ENCODE data around the gene ZBTB8A. TPM values are rescaled to one million over a fixed set of nuclear protein-coding genes. Genes with fewer than 3 reads are reported as not detected.

Gene ZBTB8A
- total RNA-seq, 4 donors from 2014 or later, result 0.99 to 5.8 (median 2.8) TPM

- 79 to 84% methylated on average over 4 of the region's 4 CpGs for WGBS, 2 donors
- H3K4me3 ChIP-seq (ENCODE audit: low read depth, poor library complexity, severe bottlenecking), result no peak overlapping the region
- intact Hi-C loops (cut with DNase I; ENCODE audit: low total_unique reads), result no loop called here
- no peak for TF ChIP-seq POLR2A (IDR thresholded peaks at IDR 0.05)
- no peak for TF ChIP-seq CTCF (IDR thresholded peaks at IDR 0.05)
- DNase-seq (ENCODE audit: low spot score in 2 of 2), result no peak
Measured at GRCh38 chr1:32533792-32534327, 5.4 kb upstream of the ZBTB8A start.

GRCh38 chr1:32536117-32536516 is 3.1 kb upstream of the ZBTB8A start:
- whole genome bisulfite sequencing, 2 donors, result 69 to 71% methylated on average over 4 of the region's 4 CpGs
- no peak overlapping the region for H3K4me3 ChIP-seq (ENCODE audit: low read depth, poor library complexity, severe bottlenecking)
- TF ChIP-seq POLR2A (IDR thresholded peaks at IDR 0.05) (no peak), CTCF (IDR thresholded peaks at IDR 0.05) (no peak)
- DNase-seq (ENCODE audit: low spot score in 2 of 2), result no peak
- intact Hi-C loops (cut with DNase I; ENCODE audit: low total_unique reads), result no loop called here

DNA sequence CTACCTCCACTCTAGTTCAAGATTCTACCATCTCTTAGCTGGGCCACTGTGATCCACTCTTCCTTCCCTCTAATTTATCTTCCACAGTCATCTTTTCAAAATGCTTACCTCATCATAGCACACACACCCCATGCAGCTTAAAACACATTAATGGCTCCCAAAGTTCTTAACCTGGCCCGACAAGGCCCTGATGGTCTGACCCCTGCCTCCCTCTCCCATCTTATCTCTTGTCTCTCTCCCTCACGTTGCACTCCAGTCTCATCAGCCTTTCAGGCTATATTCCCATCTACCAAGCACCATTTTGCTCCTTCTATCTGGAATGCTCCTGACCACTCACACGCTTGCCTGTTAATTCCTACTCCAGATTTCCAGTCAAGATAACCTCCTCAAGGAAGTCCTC is 2.5 kb upstream of the ZBTB8A start:
- intact Hi-C loops (cut with DNase I; ENCODE audit: low total_unique reads), result no loop called here
- whole genome bisulfite sequencing, 2 donors, result 89 to 92% methylated on average over 3 of the region's 3 CpGs
- no peak for TF ChIP-seq POLR2A (IDR thresholded peaks at IDR 0.05)
- TF ChIP-seq CTCF (IDR thresholded peaks at IDR 0.05), result no peak
- no peak overlapping the region for H3K4me3 ChIP-seq (ENCODE audit: low read depth, poor library complexity, severe bottlenecking)
- DNase-seq (ENCODE audit: low spot score in 2 of 2), result no peak

GRCh38 chr1:32539584-32540571 is 651 bp downstream of the ZBTB8A start:
- peak overlapping the region; percentile 40 for H3K4me3 ChIP-seq (ENCODE audit: low read depth, poor library complexity, severe bottlenecking)
- intact Hi-C loops (cut with DNase I; ENCODE audit: low total_unique reads), result no loop called here
- 7 to 18% methylated on average over 21 to 57 of the region's 102 CpGs for WGBS, 2 donors
- TF ChIP-seq POLR2A (IDR thresholded peaks at IDR 0.05) (no peak), CTCF (IDR thresholded peaks at IDR 0.05) (no peak)
- DNase-seq (ENCODE audit: low spot score in 2 of 2), result peak in 1 of 2 donors; percentile 85

GRCh38 chr1:32540605-32541004 is 1.4 kb downstream of the ZBTB8A start:
- no peak for TF ChIP-seq CTCF (IDR thresholded peaks at IDR 0.05)
- no peak for TF ChIP-seq POLR2A (IDR thresholded peaks at IDR 0.05)
- WGBS, 2 donors, result 81 to 89% methylated on average over 3 of the region's 3 CpGs
- DNase-seq (ENCODE audit: low spot score in 2 of 2), result no peak
- no peak overlapping the region for H3K4me3 ChIP-seq (ENCODE audit: low read depth, poor library complexity, severe bottlenecking)
- intact Hi-C loops (cut with DNase I; ENCODE audit: low total_unique reads), result no loop called here

All from lower leg skin (tissue), 4 donors.